IMR-90 (cell line): ENCODE results near the gene GJC2. TPM values are rescaled to one million over a fixed set of nuclear protein-coding genes. Genes with fewer than 3 reads are reported as not detected.
A peak's percentile ranks its signal among the peaks of the same experiment; 100 is the strongest.

Experiments
- ATAC-seq: fragments of 200-7000 bp; cut with Tn5 transposase; 2 replicates; pipeline ENCODE4 v1.9.1; 2020; ENCODE audit warnings: low read depth, mild to moderate bottlenecking, moderate library complexity
- BruUV-seq: library from RNA; stranded (reverse); fragments of 400-500 nt; replicated peaks from 2 replicates; lab custom pipeline; 2021; lab: Mats Ljungman, UMichigan
- CTCF ChIA-PET: fragments of 300-600 bp; formaldehyde crosslinking; extraction: SDS; loops from one replicate; lab custom pipeline; 2021; ENCODE audit warnings: antibody characterized with exemption; lab: Yijun Ruan, JAX
- POLR2A ChIA-PET: fragments of 300-600 bp; sonication (Branson Sonifier 250); formaldehyde crosslinking; loops from one replicate; lab custom pipeline; 2022; ENCODE audit warnings: antibody characterized with exemption; ENCODE audit not compliant: unreplicated experiment; lab: Charles Lee
- DNase-seq: peaks from one replicate; pipeline ENCODE4 v3.0.0; 2013
- H2AFZ ChIP-seq: replicated peaks from 2 replicates; pipeline ENCODE3; 2013; ENCODE audit warnings: low read length, mild to moderate bottlenecking; ENCODE audit not compliant: poor library complexity
- H2AK5ac ChIP-seq: 2 replicates; pipeline ENCODE4 v1.6.1; 2013; ENCODE audit warnings: low read depth, low read length, inconsistent platforms
- H2AK9ac ChIP-seq: replicated peaks from 2 replicates; pipeline ENCODE3; 2013; ENCODE audit warnings: mild to moderate bottlenecking, low read depth, low read length, moderate library complexity; ENCODE audit not compliant: poor library complexity
- H2BK120ac ChIP-seq: 2 replicates; pipeline ENCODE4 v1.6.1; 2013; ENCODE audit warnings: low read depth, low read length, inconsistent platforms
- H2BK15ac ChIP-seq: 3 replicates; pipeline ENCODE4 v1.6.1; 2013; ENCODE audit warnings: low read depth, low read length, inconsistent platforms
- H2BK20ac ChIP-seq: 2 replicates; pipeline ENCODE4 v1.6.1; 2013; ENCODE audit warnings: low read depth, mild to moderate bottlenecking, inconsistent platforms, low read length, moderate library complexity
- H2BK5ac ChIP-seq: 2 replicates; pipeline ENCODE4 v1.6.1; 2013; ENCODE audit warnings: mild to moderate bottlenecking, low read depth, low read length, inconsistent platforms; ENCODE audit not compliant: poor library complexity, severe bottlenecking
- H3K14ac ChIP-seq: replicated peaks from 2 replicates; pipeline ENCODE4 v1.6.1; 2013; ENCODE audit warnings: low read depth, low read length, inconsistent platforms
- H3K18ac ChIP-seq: 2 replicates; pipeline ENCODE4 v1.6.1; 2013; ENCODE audit warnings: low read depth, low read length, control low read depth
- H3K23ac ChIP-seq: 2 replicates; pipeline ENCODE4 v1.6.1; 2013; ENCODE audit warnings: low read depth, low read length, inconsistent platforms
- H3K27ac ChIP-seq: 2 replicates; pipeline ENCODE4 v1.5.1; 2013; ENCODE audit warnings: mild to moderate bottlenecking, control low read depth, low read length; ENCODE audit not compliant: insufficient read depth
- H3K27me3 ChIP-seq: 2 replicates; pipeline ENCODE4 v1.6.1; 2013; ENCODE audit warnings: low read length; ENCODE audit not compliant: control insufficient read depth, insufficient read depth
- H3K36me3 ChIP-seq: 2 replicates; pipeline ENCODE4 v1.6.1; 2013; ENCODE audit warnings: low read length, mixed read lengths; ENCODE audit not compliant: control insufficient read depth, insufficient read depth
- H3K4ac ChIP-seq: 2 replicates; pipeline ENCODE4 v1.6.1; 2013; ENCODE audit warnings: low read depth, low read length, inconsistent platforms
- H3K4me1 ChIP-seq: 2 replicates; pipeline ENCODE4 v1.6.1; 2013; ENCODE audit warnings: low read length, mixed read lengths; ENCODE audit not compliant: control insufficient read depth, insufficient read depth
- H3K4me2 ChIP-seq: 2 replicates; pipeline ENCODE4 v1.6.1; 2013; ENCODE audit warnings: low read depth, mild to moderate bottlenecking, control low read depth, low read length, moderate library complexity
- H3K4me3 ChIP-seq: 2 replicates; pipeline ENCODE4 v1.5.1; 2013; ENCODE audit warnings: low read depth, mild to moderate bottlenecking, control low read depth, low read length, moderate library complexity; ENCODE audit not compliant: insufficient read depth
- H3K56ac ChIP-seq: 2 replicates; pipeline ENCODE4 v1.6.1; 2013; ENCODE audit warnings: low read length, inconsistent platforms; ENCODE audit not compliant: insufficient read depth; ENCODE audit errors: extremely low read depth
- H3K79me1 ChIP-seq, 2 experiments: 2 replicates each; pipeline ENCODE4 v1.6.1; 2013; ENCODE audit warnings: low read length in 2 of 2, inconsistent platforms in 1 of 2, low read depth in 1 of 2
- H3K9ac ChIP-seq: 2 replicates; pipeline ENCODE4 v1.6.1; 2013; ENCODE audit warnings: low read depth, low read length, control low read depth
- H3K9me1 ChIP-seq: 2 replicates; pipeline ENCODE4 v1.6.1; 2013; ENCODE audit warnings: low read length, inconsistent platforms; ENCODE audit not compliant: insufficient read depth
- H3K9me3 ChIP-seq: 2 replicates; pipeline ENCODE4 v1.6.1; 2013; ENCODE audit warnings: low read length; ENCODE audit not compliant: control insufficient read depth, insufficient read depth
- H4K20me1 ChIP-seq: 2 replicates; pipeline ENCODE4 v1.6.1; 2013; ENCODE audit warnings: low read length, inconsistent platforms; ENCODE audit not compliant: insufficient read depth
- H4K5ac ChIP-seq: 2 replicates; pipeline ENCODE4 v1.6.1; 2013; ENCODE audit warnings: mild to moderate bottlenecking, low read depth, low read length, control low read depth
- H4K8ac ChIP-seq, 2 experiments: 2 replicates each; pipeline ENCODE4 v1.6.1; 2013; ENCODE audit warnings: low read depth in 2 of 2, low read length in 2 of 2, control low read depth in 1 of 2, inconsistent platforms in 1 of 2
- H4K91ac ChIP-seq: 2 replicates; pipeline ENCODE4 v1.6.1; 2013; ENCODE audit warnings: low read depth, low read length, inconsistent platforms; ENCODE audit not compliant: insufficient read depth
- BHLHE40 ChIP-seq: fragments of 150-350 bp; IDR thresholded peaks from 2 replicates; pipeline ENCODE4 v1.6.1; 2016; ENCODE audit warnings: mild to moderate bottlenecking, low read depth, low read length
- CEBPB ChIP-seq: IDR thresholded peaks from 2 replicates; pipeline ENCODE4 v1.6.1; 2012; ENCODE audit warnings: low read depth, low read length, improper control_type of control experiment
- CHD1 ChIP-seq: IDR thresholded peaks from 2 replicates; pipeline ENCODE4 v1.6.1; 2012; ENCODE audit warnings: low read depth, low read length, improper control_type of control experiment
- FOS ChIP-seq: fragments of 150-350 bp; IDR thresholded peaks from 2 replicates; pipeline ENCODE4 v1.6.1; 2016; ENCODE audit warnings: low read depth, low read length
- MAFK ChIP-seq: IDR thresholded peaks from 2 replicates; pipeline ENCODE4 v1.6.1; 2012; ENCODE audit warnings: low read depth, low read length, improper control_type of control experiment
- MXI1 ChIP-seq: IDR thresholded peaks from 2 replicates; pipeline ENCODE4 v1.6.1; 2012; ENCODE audit warnings: low read depth, mild to moderate bottlenecking, low read length, moderate library complexity, borderline replicate concordance
- POLR2A ChIP-seq: IDR thresholded peaks from 2 replicates; pipeline ENCODE4 v1.6.1; 2012; ENCODE audit warnings: mild to moderate bottlenecking, low read depth, low read length
- RAD21 ChIP-seq: IDR thresholded peaks from 2 replicates; pipeline ENCODE4 v1.6.1; 2012; ENCODE audit warnings: low read length, improper control_type of control experiment
- RCOR1 ChIP-seq: IDR thresholded peaks from 2 replicates; pipeline ENCODE4 v1.6.1; 2012; ENCODE audit warnings: mild to moderate bottlenecking, low read length, improper control_type of control experiment; ENCODE audit not compliant: insufficient replicate concordance
- RFX5 ChIP-seq: IDR thresholded peaks from 2 replicates; pipeline ENCODE4 v1.8.0; 2012; ENCODE audit warnings: low read depth, mild to moderate bottlenecking, low read length, moderate library complexity
- USF2 ChIP-seq: fragments of 150-350 bp; IDR thresholded peaks from 2 replicates; pipeline ENCODE4 v1.6.1; 2017; ENCODE audit warnings: mild to moderate bottlenecking, antibody characterized with exemption, low read length, low read depth
- WGBS, 2 experiments: methylation state at CpG; one replicate each; pipeline versions ENCODE4 v1.1.5 to v1.1.7; 2013; ENCODE audit warnings: missing lambda C conversion rate in 2 of 2; ENCODE audit not compliant: insufficient read length in 1 of 2; ENCODE audit errors: extremely low coverage in 2 of 2; 5-methylcytosine and 5-hydroxymethylcytosine counted together
- dilution Hi-C: fragments of 300-500 bp; cut with HindIII; formaldehyde crosslinking; loops from one replicate; pipeline ENCODE4 v1.14.3; 2018; ENCODE audit warnings: low sequenced_read_pairs; ENCODE audit not compliant: unreplicated experiment
- in situ Hi-C: fragments of 300-500 bp; cut with MboI; formaldehyde crosslinking; loops from 3 replicates; pipeline ENCODE4 v1.14.3; 2019; ENCODE audit warnings: low sequenced_read_pairs, inconsistent platforms, mixed read lengths
- intact Hi-C: fragments of 100-400 bp; cut with micrococcal nuclease; formaldehyde crosslinking; loops from 2 replicates; pipeline ENCODE4 v1.10.0; 2022
- polyA plus RNA-seq, 3 experiments: library from polyadenylated mRNA; depleted of rRNA; stranded (reverse); fragments of >200 nt; gene quantifications; 2 replicates each; pipeline ENCODE4 v1.2.3, GENCODE V29; 2012; ENCODE audit warnings: low replicate concordance in 1 of 3
- total RNA-seq: library from RNA; depleted of rRNA; stranded (reverse); fragments of >200 nt; gene quantifications from 2 replicates; pipeline ENCODE4 v1.2.3, GENCODE V29; 2012

GJC2 gene
- total and polyA plus RNA-seq, 2 of the 4 experiments (the other 2 are of a cell fraction) = 1.1 to 1.7 TPM

- Histone ChIP-seq H2BK15ac (no peak overlapping the region), H3K4me1 (peaks cover 11% of the 10 kb centered on the region), H4K91ac (no peak overlapping the region), H3K4ac (no peak overlapping the region), H4K8ac (no peak overlapping the region), H3K9me3 (peaks cover under 1% of the 10 kb centered on the region; the same call in 1 of the 2 replicates), H3K56ac (no peak overlapping the region), H2BK5ac (no peak overlapping the region), H2BK20ac (no peak overlapping the region), H3K23ac (no peak overlapping the region), H2AK5ac (no peak overlapping the region), H2AFZ (no peak overlapping the region), H4K5ac (no peak overlapping the region), H4K20me1 (peaks cover 11% of the 10 kb centered on the region), H3K27ac (no peak overlapping the region), H3K4me3 (no peak overlapping the region), H3K79me1 (peaks cover 6 to 49% of the 10 kb centered on the region in 2 experiments), H3K14ac (no peak overlapping the region), H3K4me2 (no peak overlapping the region), H3K27me3 (no peaks in the 10 kb centered on the region), H2AK9ac (peak overlapping the region; percentile 16), H2BK120ac (no peak overlapping the region), H3K9me1 (peaks cover 10% of the 10 kb centered on the region), H3K18ac (no peak overlapping the region), H3K9ac (no peak overlapping the region), H3K36me3 (0 out of 2 replicates have a peak, but pooled peaks cover 4% of the 10 kb centered on the region)
- ATAC-seq (no peak), DNase-seq (no peak)
- TF ChIP-seq MXI1 (no peak), RFX5 (no peak), RAD21 (no peak), RCOR1 (no peak), USF2 (no peak), MAFK (no peak), CHD1 (no peak), FOS (no peak), CEBPB (no peak), POLR2A (no peak), BHLHE40 (no peak)
- dilution Hi-C loops (no loop called here), in situ Hi-C loops (no loop called here), intact Hi-C loops (no loop called here)
- no TSS peak for BruUV-seq
- no CpG with 5 or more reads among the region's 4 CpGs for WGBS, 2 experiments
- ChIA-PET CTCF (no interaction called here), POLR2A (interaction anchor here (1.3 kb wide), 1 partner anchor 11 kb away, joined by 3 read pairs; the partner anchor contains the start of gene IBA57)
Measured at GRCh38 chr1:228176024-228176395, 26.3 kb downstream of the GJC2 start.
